ACC112 (cell line): Measurements from ENCODE around the gene DNAH1.

Source experiments
- H2AFZ ChIP-seq: fragments of 200-600 bp; sonication (generic); one replicate; pipeline ENCODE4 v1.6.0; 2017; ENCODE audit warnings: antibody characterized with exemption, low read length; ENCODE audit not compliant: unreplicated experiment
- H3K27ac ChIP-seq: fragments of 200-600 bp; sonication (generic); 2 replicates; pipeline ENCODE4 v1.5.1; 2014; ENCODE audit warnings: low read depth, mild to moderate bottlenecking, antibody characterized with exemption, low read length, moderate library complexity
- H3K27me3 ChIP-seq: fragments of 200-600 bp; sonication (generic); 2 replicates; pipeline ENCODE4 v1.6.1; 2014; ENCODE audit warnings: mild to moderate bottlenecking, antibody characterized with exemption, low read length, moderate library complexity, mixed read lengths; ENCODE audit not compliant: insufficient read depth
- H3K36me3 ChIP-seq: fragments of 200-600 bp; sonication (generic); 2 replicates; pipeline ENCODE4 v1.6.1; 2016; ENCODE audit warnings: mild to moderate bottlenecking, antibody characterized with exemption, low read length, moderate library complexity, mixed read lengths; ENCODE audit not compliant: insufficient read depth
- H3K4me1 ChIP-seq: fragments of 200-600 bp; sonication (generic); one replicate; pipeline ENCODE4 v1.6.1; 2016; ENCODE audit warnings: low read length, mixed read lengths; ENCODE audit not compliant: insufficient read depth, unreplicated experiment, control insufficient read depth
- H3K4me3 ChIP-seq: fragments of 200-600 bp; sonication (generic); 2 replicates; pipeline ENCODE4 v1.5.1; 2014; ENCODE audit warnings: mild to moderate bottlenecking, low read depth, low read length
- H3K79me2 ChIP-seq: fragments of 200-600 bp; sonication (generic); one replicate; pipeline ENCODE4 v1.6.0; 2016; ENCODE audit warnings: low read length; ENCODE audit not compliant: control insufficient read depth, unreplicated experiment, insufficient read depth

DNAH1 gene

DNA sequence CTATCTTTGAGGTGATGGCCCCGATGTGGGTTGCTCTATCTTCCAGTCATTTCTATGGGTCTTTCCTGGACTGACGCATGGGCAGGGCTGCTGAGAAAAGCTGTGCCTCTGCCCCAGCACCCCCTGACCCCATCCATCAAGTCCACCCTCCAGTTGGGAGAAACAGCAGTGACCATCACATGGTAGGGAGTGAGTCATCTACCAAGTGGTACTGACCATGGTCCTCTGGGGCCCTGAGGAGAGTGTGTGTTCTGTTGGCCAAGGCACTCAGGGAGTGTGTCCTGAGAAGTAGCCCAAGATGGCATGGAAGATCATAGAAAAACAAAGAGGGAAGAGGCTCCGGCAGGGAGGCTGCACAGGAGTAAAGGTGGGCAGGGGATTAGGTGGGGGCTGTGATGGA lies 1.6 kb upstream of the DNAH1 start:
- Histone ChIP-seq H3K4me3 (no peak overlapping the region), H3K79me2 (no peaks in the 10 kb centered on the region), H2AFZ (no peak overlapping the region), H3K27ac (no peak overlapping the region), H3K36me3 (no peaks in the 10 kb centered on the region), H3K4me1 (peaks cover 30% of the 10 kb centered on the region), H3K27me3 (no peaks in the 10 kb centered on the region)

GRCh38 chr3:52315006-52315405 lies 1.1 kb upstream of the DNAH1 start:
- Histone ChIP-seq H3K27me3 (no peaks in the 10 kb centered on the region), H3K4me3 (no peak overlapping the region), H2AFZ (no peak overlapping the region), H3K36me3 (no peaks in the 10 kb centered on the region), H3K27ac (no peak overlapping the region), H3K79me2 (no peaks in the 10 kb centered on the region), H3K4me1 (peaks cover 30% of the 10 kb centered on the region)

- Histone ChIP-seq H3K79me2 (no peaks in the 10 kb centered on the region), H3K36me3 (no peaks in the 10 kb centered on the region), H3K4me3 (no peak overlapping the region), H3K27me3 (no peaks in the 10 kb centered on the region), H3K27ac (no peak overlapping the region), H3K4me1 (peaks cover 19% of the 10 kb centered on the region), H2AFZ (no peak overlapping the region)
Observed at GRCh38 chr3:52317208-52318000, 1.3 kb downstream of the DNAH1 start.

- Histone ChIP-seq H2AFZ (no peak overlapping the region), H3K27me3 (no peaks in the 10 kb centered on the region), H3K4me1 (peaks cover 16% of the 10 kb centered on the region), H3K27ac (no peak overlapping the region), H3K79me2 (no peaks in the 10 kb centered on the region), H3K4me3 (no peak overlapping the region), H3K36me3 (no peaks in the 10 kb centered on the region)
Observed at GRCh38 chr3:52318186-52318816, 2.2 kb downstream of the DNAH1 start.

DNA sequence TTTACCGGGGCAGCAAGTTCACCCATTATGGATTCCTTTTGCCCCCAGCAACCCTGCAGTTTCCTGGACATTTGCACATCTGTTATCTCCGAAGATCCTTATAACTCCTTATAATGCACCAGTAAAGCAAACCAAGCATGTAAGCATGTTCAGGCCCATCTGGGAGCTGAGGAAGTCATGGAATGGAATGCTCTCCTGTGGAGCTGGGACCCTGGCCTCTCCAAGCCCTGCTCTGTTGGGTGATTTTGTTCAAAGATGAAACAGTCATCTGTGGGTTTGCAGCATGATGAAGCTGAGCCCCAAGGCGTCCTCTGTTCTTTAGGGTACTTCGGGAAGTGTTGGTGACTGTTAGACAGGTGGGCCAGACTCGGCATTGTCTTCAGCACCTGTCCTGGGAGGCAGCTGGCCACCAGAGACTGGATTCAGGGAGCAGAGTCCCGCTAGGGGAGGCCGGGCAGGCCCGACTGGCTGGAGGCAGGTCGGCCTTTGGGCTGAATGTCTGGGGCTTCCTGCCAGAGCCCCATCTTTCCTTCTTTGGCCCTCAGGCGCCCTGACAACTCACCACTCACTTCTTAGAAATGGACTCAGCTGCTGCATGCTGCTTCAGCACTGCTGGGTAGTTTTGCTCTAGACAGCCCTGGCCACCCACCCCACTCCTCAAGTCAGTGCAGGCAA lies 3.9 kb downstream of the DNAH1 start:
- Histone ChIP-seq H3K4me1 (no peaks in the 10 kb centered on the region), H3K36me3 (no peaks in the 10 kb centered on the region), H3K27me3 (no peaks in the 10 kb centered on the region), H3K27ac (no peak overlapping the region), H3K4me3 (no peak overlapping the region), H2AFZ (no peak overlapping the region), H3K79me2 (no peaks in the 10 kb centered on the region)

DNA sequence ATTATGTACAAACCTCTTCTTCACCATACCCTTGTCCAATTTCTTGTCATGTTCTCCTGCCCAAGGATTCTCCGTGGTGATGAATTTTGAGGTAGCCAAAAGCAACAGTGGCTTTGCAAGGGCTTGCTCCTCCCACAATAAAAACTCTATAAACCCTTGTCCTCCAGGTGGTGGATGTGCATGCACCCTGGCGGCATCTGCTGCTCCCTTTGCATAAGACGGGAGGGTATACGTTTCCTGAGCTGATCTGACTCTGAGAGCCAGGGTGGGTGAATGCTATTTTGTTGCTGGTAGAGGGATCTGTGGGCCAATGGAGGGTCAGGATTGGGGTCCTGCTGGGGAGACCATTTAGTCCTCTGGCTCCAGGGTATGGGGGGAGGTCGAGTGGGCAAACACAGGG lies 5.4 kb downstream of the DNAH1 start:
- H3K27ac ChIP-seq = no peak overlapping the region
- H3K27me3 ChIP-seq = no peaks in the 10 kb centered on the region
- H3K4me3 ChIP-seq = no peak overlapping the region
- no peaks in the 10 kb centered on the region for H3K4me1 ChIP-seq
- no peaks in the 10 kb centered on the region for H3K36me3 ChIP-seq
- H2AFZ ChIP-seq = no peak overlapping the region
- no peaks in the 10 kb centered on the region for H3K79me2 ChIP-seq

DNA sequence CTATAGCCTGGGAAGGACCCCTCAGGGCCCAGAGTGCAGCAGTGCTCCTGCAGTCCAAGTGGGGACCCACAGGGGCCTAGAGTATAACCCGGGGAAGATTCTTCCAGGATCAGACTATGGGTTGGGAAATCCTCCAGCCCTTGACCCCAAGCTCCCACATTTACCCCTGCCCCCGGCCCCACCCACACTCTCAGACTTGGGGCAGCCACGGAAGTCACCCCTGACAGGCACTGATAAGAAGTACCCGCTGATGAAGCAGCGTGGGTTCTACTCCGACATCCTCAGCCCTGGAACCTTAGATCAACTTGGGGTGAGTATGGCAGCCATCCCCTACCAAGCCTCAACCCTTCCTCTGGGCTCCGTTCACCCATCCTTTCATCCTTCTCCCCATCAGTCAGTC lies 6.3 kb downstream of the DNAH1 start:
- Histone ChIP-seq H3K27me3 (no peaks in the 10 kb centered on the region), H2AFZ (no peak overlapping the region), H3K27ac (no peak overlapping the region), H3K79me2 (no peaks in the 10 kb centered on the region), H3K36me3 (no peaks in the 10 kb centered on the region), H3K4me1 (no peaks in the 10 kb centered on the region), H3K4me3 (no peak overlapping the region)

DNA sequence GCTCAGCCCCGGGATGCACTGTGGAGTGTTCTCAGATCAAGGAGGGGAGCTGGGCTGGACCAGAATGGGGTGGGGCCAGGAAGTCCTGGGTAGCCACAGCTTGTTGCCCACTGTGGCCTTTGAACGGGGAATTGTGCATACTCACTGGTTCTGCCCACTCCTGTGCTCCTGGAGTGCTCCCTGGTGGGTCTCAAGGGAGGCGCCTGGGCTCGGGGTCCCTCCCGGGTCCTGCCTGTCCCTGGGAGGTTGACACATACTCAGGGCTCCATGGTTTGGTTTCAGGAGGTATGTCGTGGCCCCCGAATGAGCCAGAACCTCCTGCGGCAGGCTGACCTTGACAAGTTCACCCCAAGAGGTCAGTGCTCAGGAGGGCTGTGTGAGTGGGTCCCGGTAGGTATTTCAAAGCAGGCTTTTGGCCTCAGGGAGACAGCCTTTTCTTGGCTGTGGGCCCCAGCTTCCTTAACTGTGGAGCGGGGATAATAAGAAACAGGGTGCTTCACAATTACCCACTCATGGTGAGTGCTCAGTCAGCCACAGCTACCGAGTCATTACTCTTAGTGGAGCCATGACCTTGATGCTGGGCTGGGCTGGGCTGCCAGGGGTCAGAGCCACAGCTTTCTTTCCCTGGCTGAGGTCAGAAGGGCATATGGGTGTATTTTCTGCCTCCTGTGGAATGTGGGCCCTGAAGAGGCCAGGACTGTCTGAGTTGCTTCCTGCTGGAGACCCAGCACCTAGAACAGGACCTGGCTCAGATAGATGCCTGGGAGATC lies 7.6 kb downstream of the DNAH1 start:
- Histone ChIP-seq H3K4me1 (no peaks in the 10 kb centered on the region), H3K27me3 (no peaks in the 10 kb centered on the region), H3K36me3 (no peaks in the 10 kb centered on the region), H3K27ac (no peak overlapping the region), H2AFZ (no peak overlapping the region), H3K79me2 (no peaks in the 10 kb centered on the region), H3K4me3 (no peak overlapping the region)

DNA sequence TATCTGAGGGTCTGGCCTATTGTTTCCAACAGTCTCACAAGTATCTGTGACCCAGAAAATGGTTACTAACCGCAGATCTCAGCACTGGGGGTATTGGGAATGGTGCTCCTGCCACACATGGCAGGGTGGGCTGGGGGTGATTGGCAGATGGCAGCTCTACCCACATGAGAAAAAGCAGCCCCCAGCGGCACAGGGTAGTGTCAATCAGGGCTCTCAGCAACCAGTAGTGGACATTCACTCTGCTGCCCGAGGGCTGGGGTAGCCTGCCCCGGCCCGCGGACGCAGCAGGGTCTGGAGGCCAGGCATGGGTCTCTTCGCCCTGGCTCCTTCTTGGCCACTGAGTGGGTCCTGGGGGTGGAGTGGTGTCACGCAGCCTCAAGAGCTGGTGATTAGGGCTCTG lies 8.6 kb downstream of the DNAH1 start:
- no peaks in the 10 kb centered on the region for H3K79me2 ChIP-seq
- H3K27ac ChIP-seq = no peak overlapping the region
- no peaks in the 10 kb centered on the region for H3K4me1 ChIP-seq
- no peaks in the 10 kb centered on the region for H3K36me3 ChIP-seq
- H2AFZ ChIP-seq = no peak overlapping the region
- no peak overlapping the region for H3K4me3 ChIP-seq
- no peaks in the 10 kb centered on the region for H3K27me3 ChIP-seq

- Histone ChIP-seq H3K4me1 (no peaks in the 10 kb centered on the region), H3K27me3 (no peaks in the 10 kb centered on the region), H3K27ac (no peak overlapping the region), H2AFZ (no peak overlapping the region), H3K36me3 (no peaks in the 10 kb centered on the region), H3K4me3 (no peak overlapping the region), H3K79me2 (no peaks in the 10 kb centered on the region)
Observed at GRCh38 chr3:52325686-52326085, 9.6 kb downstream of the DNAH1 start.
